HepG2 (cell line): ENCODE results near the gene C20orf144. TPM values are rescaled to one million over a fixed set of nuclear protein-coding genes. Genes with fewer than 3 reads are reported as not detected.

Experiments used
- BHLHE40 ChIP-seq: IDR thresholded peaks from 2 replicates; pipeline ENCODE4 v1.6.1; 2011; ENCODE audit warnings: low read length, improper control_type of control experiment
- EZH2 ChIP-seq: conservative IDR thresholded peaks from 2 replicates; pipeline ENCODE4 v1.6.1; 2012; ENCODE audit warnings: mild to moderate bottlenecking, low read depth, low read length, moderate library complexity
- FIP1L1 ChIP-seq: fragments of 200-400 bp; formaldehyde crosslinking; IDR thresholded peaks from 2 replicates; pipeline ENCODE4 v1.6.1; 2018; ENCODE audit warnings: low read depth, mild to moderate bottlenecking, low read length, moderate library complexity, borderline replicate concordance; ENCODE audit not compliant: insufficient read depth
- MLXIP ChIP-seq: sonication (generic); formaldehyde crosslinking; IDR thresholded peaks from 2 replicates; pipeline ENCODE4 v1.9.0; 2021; ENCODE audit warnings: missing genetic modification reagents, borderline replicate concordance
- PHF20 ChIP-seq: sonication (generic); formaldehyde crosslinking; IDR thresholded peaks from 2 replicates; pipeline ENCODE4 v1.5.0; 2020; ENCODE audit warnings: mild to moderate bottlenecking, missing genetic modification reagents
- PLRG1 ChIP-seq: fragments of 450-650 bp; conservative IDR thresholded peaks from 2 replicates; pipeline ENCODE4 v1.6.1; 2016
- RBFOX2 ChIP-seq: fragments of 200-400 bp; formaldehyde crosslinking; IDR thresholded peaks from 2 replicates; pipeline ENCODE4 v1.6.1; 2017; ENCODE audit warnings: low read depth, mild to moderate bottlenecking, low read length
- RCOR2 ChIP-seq: IDR thresholded peaks from 2 replicates; pipeline ENCODE4 v1.6.1; 2016; ENCODE audit warnings: missing biosample characterization, missing genetic modification reagents
- REL ChIP-seq: sonication (generic); formaldehyde crosslinking; conservative IDR thresholded peaks from 2 replicates; pipeline ENCODE4 v1.8.0; 2022; ENCODE audit warnings: mild to moderate bottlenecking, missing genetic modification reagents, moderate library complexity
- RORA ChIP-seq: sonication (generic); formaldehyde crosslinking; IDR thresholded peaks from 2 replicates; pipeline ENCODE4 v1.5.0; 2020; ENCODE audit warnings: mild to moderate bottlenecking, missing genetic modification reagents, moderate library complexity
- SP1 ChIP-seq, 2 experiments: fragments of 450-650 bp in 1 of 2; sonication (generic) in 1 of 2; formaldehyde crosslinking in 1 of 2; IDR thresholded peaks; 2 replicates each; pipeline versions ENCODE4 v1.4.0 to v1.6.1; 2016 to 2020; ENCODE audit warnings: missing genetic modification reagents in 1 of 2
- SP5 ChIP-seq: IDR thresholded peaks from 2 replicates; pipeline ENCODE4 v1.6.1; 2016; ENCODE audit warnings: low read depth, borderline replicate concordance
- TAF15 ChIP-seq: fragments of 200-400 bp; formaldehyde crosslinking; IDR thresholded peaks from one replicate; pipeline ENCODE4 v1.6.1; 2018; ENCODE audit warnings: mild to moderate bottlenecking, low read depth, low read length; ENCODE audit not compliant: poor library complexity, severe bottlenecking
- THAP7 ChIP-seq: sonication (generic); formaldehyde crosslinking; IDR thresholded peaks from 2 replicates; pipeline ENCODE4 v1.8.1; 2023; ENCODE audit warnings: mild to moderate bottlenecking, missing genetic modification reagents
- WIZ ChIP-seq: sonication (generic); formaldehyde crosslinking; IDR thresholded peaks from 2 replicates; pipeline ENCODE4 v1.5.1; 2020; ENCODE audit warnings: mild to moderate bottlenecking, missing genetic modification reagents
- YEATS2 ChIP-seq: sonication (generic); formaldehyde crosslinking; IDR thresholded peaks from 2 replicates; pipeline ENCODE4 v1.4.0; 2020; ENCODE audit warnings: missing genetic modification reagents, borderline replicate concordance
- ZBTB34 ChIP-seq: sonication (generic); formaldehyde crosslinking; IDR thresholded peaks from 2 replicates; pipeline ENCODE4 v1.8.0; 2022; ENCODE audit warnings: mild to moderate bottlenecking, missing genetic modification reagents
- ZFP41 ChIP-seq: sonication (generic); formaldehyde crosslinking; IDR thresholded peaks from 2 replicates; pipeline ENCODE4 v1.4.0; 2020; ENCODE audit warnings: mild to moderate bottlenecking, missing genetic modification reagents, borderline replicate concordance
- ZNF121 ChIP-seq: sonication (generic); formaldehyde crosslinking; IDR thresholded peaks from 2 replicates; pipeline ENCODE4 v1.5.0; 2020; ENCODE audit warnings: mild to moderate bottlenecking, missing genetic modification reagents
- ZNF124 ChIP-seq: sonication (generic); formaldehyde crosslinking; IDR thresholded peaks from 2 replicates; pipeline ENCODE4 v1.4.0; 2020; ENCODE audit warnings: missing genetic modification reagents
- ZNF30 ChIP-seq: sonication (generic); formaldehyde crosslinking; IDR thresholded peaks from 2 replicates; pipeline ENCODE4 v1.5.0; 2020; ENCODE audit warnings: mild to moderate bottlenecking, missing genetic modification reagents
- ZNF589 ChIP-seq: sonication (generic); formaldehyde crosslinking; conservative IDR thresholded peaks from 2 replicates; pipeline ENCODE4 v1.8.0; 2022; ENCODE audit warnings: mild to moderate bottlenecking, moderate library complexity, missing genetic modification reagents
- ZNF652 ChIP-seq: IDR thresholded peaks from 2 replicates; pipeline ENCODE4 v1.6.1; 2016; ENCODE audit warnings: low read depth, borderline replicate concordance
- ZNF713 ChIP-seq: sonication (generic); formaldehyde crosslinking; IDR thresholded peaks from 2 replicates; pipeline ENCODE4 v1.4.0; 2020; ENCODE audit warnings: mild to moderate bottlenecking, missing genetic modification reagents
- ZNF761 ChIP-seq: sonication (generic); formaldehyde crosslinking; conservative IDR thresholded peaks from 2 replicates; pipeline ENCODE4 v1.4.0; 2020; ENCODE audit warnings: mild to moderate bottlenecking, missing genetic modification reagents
- ZSCAN22 ChIP-seq: sonication (generic); formaldehyde crosslinking; IDR thresholded peaks from 2 replicates; pipeline ENCODE4 v1.4.0; 2020; ENCODE audit warnings: mild to moderate bottlenecking, missing genetic modification reagents
- polyA plus RNA-seq, 8 experiments: library from polyadenylated mRNA; depleted of rRNA in 3 of 8; stranded (reverse) in 7 of 8; unstranded in 1 of 8; fragments of >200 nt; fragmentation: Illumina TruSeq in 4 of 8; extraction: Trizol in 4 of 8; gene quantifications; 2 replicates each; pipeline versions ENCODE4 v1.2.1 to v1.2.3, GENCODE V29; 2011 to 2016; ENCODE audit warnings: low read depth in 4 of 8, missing spikeins in 1 of 8, mixed read lengths in 1 of 8; ENCODE audit not compliant: insufficient read depth in 1 of 8
- total RNA-seq, 5 experiments: library from RNA; depleted of rRNA; stranded (reverse); fragments of >200 nt; fragmentation: Illumina TruSeq; extraction: Trizol; gene quantifications; 2 replicates each; pipeline ENCODE4 v1.2.3, GENCODE V29; 2016; ENCODE audit warnings: low read depth in 1 of 5

The C20orf144 gene
- total and polyA plus RNA-seq, 2 of the 13 experiments (the other 11 are each of a cell fraction or from before 2014, with no cell fraction given): 0.09 to 0.16 TPM

GRCh38 chr20:33674294-33675135 lies 12.4 kb downstream of the C20orf144 start, which contains the start of gene NECAB3 (continued):
- TF ChIP-seq EZH2 (no peak), TAF15 (no peak), WIZ (CRISPR knock-in tag) (peak; percentile 68; the same call in 1 of the 2 replicates), BHLHE40 (no peak), ZSCAN22 (CRISPR knock-in tag) (no peak), THAP7 (CRISPR knock-in tag) (peak; percentile 69; the same call in 1 of the 2 replicates), ZNF652 (CRISPR knock-in tag) (no peak), FIP1L1 (no peak), ZNF713 (CRISPR knock-in tag) (peak; percentile 29; the same call in 1 of the 2 replicates), ZNF121 (CRISPR knock-in tag) (peak; percentile 68; the same call in 1 of the 2 replicates), PLRG1 (no peak), ZNF761 (peak; percentile 60), MLXIP (no peak; the same call in 1 of the 2 replicates), RCOR2 (CRISPR knock-in tag) (peak; percentile 42; the same call in 1 of the 2 replicates), ZBTB34 (CRISPR knock-in tag) (0 out of 2 replicates have a peak, but pooled peaks have one; percentile 65), REL (CRISPR knock-in tag) (peak; percentile 75; the same call in 1 of the 2 replicates), ZNF589 (CRISPR knock-in tag) (no peak; the same call in 1 of the 2 replicates), ZFP41 (no peak; the same call in 1 of the 2 replicates), SP1 (IDR thresholded peaks at IDR 0.05) (no peak), SP1 (CRISPR knock-in tag; IDR thresholded peaks at IDR 0.05) (peak; percentile 65), YEATS2 (CRISPR knock-in tag) (peak; percentile 63), PHF20 (CRISPR knock-in tag) (peak; percentile 50; the same call in 1 of the 2 replicates), ZNF30 (CRISPR knock-in tag) (no peak), SP5 (CRISPR knock-in tag) (no peak; the same call in none of the 2 replicates), RORA (CRISPR knock-in tag) (no peak), RBFOX2 (peak; percentile 85), ZNF124 (CRISPR knock-in tag) (no peak)
